Neural crest cell (in vitro differentiated cells): ENCODE measurements around the gene ZNF891. TPM values are rescaled to one million over a fixed set of nuclear protein-coding genes. Genes with fewer than 3 reads are reported as not detected.

ENCODE experiments used
- DNase-seq: peaks from one replicate; pipeline ENCODE4 v3.0.0; 2021; ENCODE audit warnings: low read depth, mixed read lengths, low spot score
- H3K27ac Mint-ChIP-seq: one replicate; pipeline ENCODE4 v1.8.0; 2021; ENCODE audit warnings: mild to moderate bottlenecking, mixed read lengths; ENCODE audit not compliant: unreplicated experiment
- H3K27me3 Mint-ChIP-seq: 2 replicates; pipeline ENCODE4 v1.8.0; 2021; ENCODE audit warnings: low read depth, mild to moderate bottlenecking, mixed read lengths
- H3K36me3 Mint-ChIP-seq: 2 replicates; pipeline ENCODE4 v1.8.0; 2021; ENCODE audit warnings: low read depth, mild to moderate bottlenecking, mixed read lengths
- H3K4me1 Mint-ChIP-seq: 2 replicates; pipeline ENCODE4 v1.8.0; 2021; ENCODE audit warnings: mixed read lengths
- H3K4me3 Mint-ChIP-seq: one replicate; pipeline ENCODE4 v1.8.0; 2021; ENCODE audit warnings: mild to moderate bottlenecking, mixed read lengths
- H3K9me3 Mint-ChIP-seq: 2 replicates; pipeline ENCODE4 v1.8.0; 2021; ENCODE audit warnings: mixed read lengths
- CTCF ChIP-seq: fragments of 200-600 bp; sonication (generic); conservative IDR thresholded peaks from 2 replicates; pipeline ENCODE4 v1.5.0; 2021; ENCODE audit warnings: antibody characterized with exemption, mild to moderate bottlenecking
- total RNA-seq: library from RNA; stranded (reverse); gene quantifications from 2 replicates; pipeline ENCODE4 v1.2.1, GENCODE V29; 2021

Gene ZNF891
- total RNA-seq, 1 donor from 2014 or later, result 3.9 TPM

GRCh38 chr12:133120385-133121191 lies 9.5 kb downstream of the ZNF891 start:
- Mint-ChIP-seq H3K4me3 (no peak overlapping the region), H3K9me3 (peaks cover 48% of the 10 kb centered on the region)

GRCh38 chr12:133108150-133108549 lies 21.9 kb downstream of the ZNF891 start:
- peaks cover 85% of the 10 kb centered on the region for H3K36me3 Mint-ChIP-seq
- H3K4me3 Mint-ChIP-seq, result no peak overlapping the region
- no peak for TF ChIP-seq CTCF
- H3K27ac Mint-ChIP-seq, result no peak overlapping the region
- peaks cover 42% of the 10 kb centered on the region for H3K9me3 Mint-ChIP-seq
- H3K4me1 Mint-ChIP-seq, result no peaks in the 10 kb centered on the region
- no peaks in the 10 kb centered on the region for H3K27me3 Mint-ChIP-seq
- no peak for DNase-seq

More at GRCh38 chr12:133120385-133121191, 9.5 kb downstream of the ZNF891 start:
- Mint-ChIP-seq H3K36me3 (peaks cover 83% of the 10 kb centered on the region), H3K27me3 (no peaks in the 10 kb centered on the region), H3K27ac (no peak overlapping the region), H3K4me1 (no peaks in the 10 kb centered on the region)
- TF ChIP-seq CTCF, result no peak
- DNase-seq, result no peak

GRCh38 chr12:133107121-133107520 lies 23.0 kb downstream of the ZNF891 start:
- no peak for DNase-seq
- Mint-ChIP-seq H3K4me3 (no peak overlapping the region), H3K36me3 (peaks cover 87% of the 10 kb centered on the region), H3K27ac (no peak overlapping the region), H3K9me3 (peaks cover 41% of the 10 kb centered on the region), H3K4me1 (no peaks in the 10 kb centered on the region), H3K27me3 (no peaks in the 10 kb centered on the region)
- no peak for TF ChIP-seq CTCF

- no peak for TF ChIP-seq CTCF
- Mint-ChIP-seq H3K36me3 (peaks cover 91% of the 10 kb centered on the region), H3K4me1 (no peaks in the 10 kb centered on the region), H3K27me3 (no peaks in the 10 kb centered on the region), H3K4me3 (no peak overlapping the region), H3K27ac (no peak overlapping the region), H3K9me3 (peaks cover 42% of the 10 kb centered on the region)
- DNase-seq, result no peak
Measured at GRCh38 chr12:133106253-133106652, 23.8 kb downstream of the ZNF891 start.

- H3K9me3 Mint-ChIP-seq, result peaks cover 45% of the 10 kb centered on the region
- DNase-seq, result no peak
- no peaks in the 10 kb centered on the region for H3K27me3 Mint-ChIP-seq
- H3K4me3 Mint-ChIP-seq, result no peak overlapping the region
- no peak for TF ChIP-seq CTCF
- H3K4me1 Mint-ChIP-seq, result no peaks in the 10 kb centered on the region
- H3K27ac Mint-ChIP-seq, result no peak overlapping the region
- H3K36me3 Mint-ChIP-seq, result peaks cover 93% of the 10 kb centered on the region
Measured at GRCh38 chr12:133105620-133106019, 24.5 kb downstream of the ZNF891 start.
